HG03565 (cell line): ENCODE data around the gene BBS9.

Experiments
- ATAC-seq: cut with Tn5 transposase; IDR thresholded peaks from one replicate; pipeline ENCODE4 v1.9.1; 2021; ENCODE audit warnings: mild to moderate bottlenecking, moderate library complexity; ENCODE audit not compliant: unreplicated experiment

Gene BBS9

DNA sequence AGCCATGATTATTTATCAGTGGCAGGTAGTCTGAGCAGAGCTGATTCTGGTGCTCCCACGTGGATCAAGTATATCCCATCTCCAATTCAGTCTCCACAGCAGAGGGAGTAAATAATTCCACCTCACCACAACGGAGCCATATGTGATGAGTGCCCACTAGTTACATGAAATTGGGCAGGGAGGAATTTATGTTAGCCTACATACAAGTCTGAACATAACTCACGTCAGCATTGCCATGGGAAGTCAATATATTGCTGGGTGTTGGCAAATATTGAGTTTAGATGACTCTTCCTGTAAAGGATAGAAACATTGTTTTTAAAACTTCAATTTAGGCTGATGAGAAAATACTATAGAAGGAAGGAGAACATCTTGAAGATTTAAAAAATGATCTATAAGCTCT is 507.0 kb downstream of the BBS9 start:
- ATAC-seq, result no peak

DNA sequence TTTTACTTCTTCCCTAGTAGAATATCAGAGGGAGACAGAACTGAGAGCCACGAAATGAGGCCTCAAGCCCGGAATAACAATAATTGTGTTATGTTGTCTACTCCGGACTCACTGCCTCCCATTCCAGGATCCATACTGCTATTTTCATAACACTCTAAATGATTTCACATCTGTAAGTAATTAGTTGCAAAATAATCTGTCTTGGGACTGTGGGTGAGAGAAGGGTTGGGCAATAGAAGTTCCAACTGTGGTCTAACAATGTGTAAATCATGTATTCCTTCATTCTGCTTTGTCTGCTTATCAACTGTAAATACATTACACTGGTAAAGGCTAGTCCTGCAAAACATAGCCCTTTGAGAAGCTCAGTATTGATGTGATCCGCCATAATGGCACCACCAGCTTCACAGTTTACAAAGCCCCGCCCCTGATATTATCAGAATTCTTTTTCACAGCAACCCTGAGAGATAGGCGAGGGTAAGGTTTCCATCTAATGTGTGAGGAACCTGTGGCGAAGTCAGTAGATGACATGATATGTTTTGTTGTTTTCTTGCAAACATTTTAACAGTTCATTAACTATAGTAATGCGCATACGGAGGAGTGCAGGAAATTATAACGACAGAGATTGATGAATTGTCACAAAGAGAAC is 510.3 kb downstream of the BBS9 start:
- no peak for ATAC-seq

DNA sequence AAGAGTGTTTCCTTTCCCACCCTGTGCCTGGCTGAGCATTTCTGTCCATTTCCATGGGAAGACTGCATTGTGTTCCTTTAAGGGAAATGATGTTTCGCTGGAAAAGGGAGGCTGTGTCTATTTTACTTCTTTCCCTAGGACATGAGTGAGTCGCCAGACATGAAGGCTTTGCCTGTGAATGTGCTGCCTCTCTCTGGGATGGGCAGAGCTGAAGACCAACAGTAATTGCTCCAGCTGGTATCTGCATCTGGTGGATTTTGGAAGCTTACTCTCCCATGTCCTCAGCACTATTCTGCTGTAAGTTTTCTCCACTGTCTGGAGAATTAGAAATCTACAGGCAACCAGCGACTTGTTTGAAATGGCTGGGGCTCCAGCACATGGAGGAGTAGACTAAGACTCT is 511.4 kb downstream of the BBS9 start:
- ATAC-seq, result no peak

DNA sequence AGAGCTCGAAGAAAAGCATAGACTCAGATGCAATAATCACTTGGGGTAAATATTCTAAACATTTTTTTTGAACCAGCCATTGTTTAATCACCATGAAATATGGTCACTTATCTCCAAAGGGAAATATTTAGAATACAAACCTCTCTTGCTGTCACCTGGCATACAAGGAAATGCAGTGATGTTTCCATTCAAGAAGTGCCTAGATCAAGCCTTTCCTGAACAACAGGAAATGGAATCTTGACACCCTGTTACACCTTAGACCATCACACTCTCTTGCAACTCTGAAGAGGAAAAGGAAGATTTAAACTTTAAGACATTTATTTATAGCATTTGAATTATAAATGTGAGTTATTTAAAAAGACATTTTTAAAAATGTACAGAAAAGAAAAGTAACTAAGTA is 512.9 kb downstream of the BBS9 start:
- no peak for ATAC-seq

DNA sequence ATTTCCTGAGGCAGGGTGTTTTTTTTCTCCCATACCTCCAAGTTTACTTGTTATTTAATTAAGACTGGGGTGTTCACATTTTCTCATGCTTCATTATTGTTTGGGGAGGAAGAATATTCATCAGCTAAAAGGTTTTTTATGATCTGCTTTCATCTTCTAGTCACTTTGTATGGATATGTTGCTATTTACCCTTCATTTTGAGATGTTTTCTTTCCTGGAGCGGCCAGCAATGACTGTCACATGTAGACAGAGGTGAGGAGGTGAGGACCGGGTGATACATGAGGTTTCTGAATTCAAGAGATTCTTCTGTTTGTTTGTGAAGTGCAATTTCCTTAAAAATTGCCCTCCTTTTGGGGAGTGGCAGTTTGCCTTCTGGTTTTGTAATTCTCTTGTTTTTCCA is 514.2 kb downstream of the BBS9 start:
- no peak for ATAC-seq

DNA sequence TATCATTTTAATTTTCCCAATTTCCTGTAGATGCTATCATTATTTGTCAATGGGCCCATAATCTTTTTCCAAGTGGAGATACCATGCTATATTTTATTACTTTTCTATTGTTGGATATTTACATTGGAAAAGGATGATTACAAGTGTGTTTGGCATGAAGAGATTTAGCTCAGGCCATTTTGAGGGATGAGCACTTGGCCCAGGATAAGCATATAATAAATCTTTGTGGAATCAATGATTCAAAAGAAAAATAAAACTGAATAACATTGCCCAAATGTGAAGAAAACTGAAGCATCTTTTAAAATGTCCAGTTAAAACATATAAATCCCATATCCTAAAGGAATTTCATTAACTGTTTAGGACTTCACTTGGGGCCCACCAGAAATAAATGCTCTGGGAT is 515.1 kb downstream of the BBS9 start:
- no peak for ATAC-seq

DNA sequence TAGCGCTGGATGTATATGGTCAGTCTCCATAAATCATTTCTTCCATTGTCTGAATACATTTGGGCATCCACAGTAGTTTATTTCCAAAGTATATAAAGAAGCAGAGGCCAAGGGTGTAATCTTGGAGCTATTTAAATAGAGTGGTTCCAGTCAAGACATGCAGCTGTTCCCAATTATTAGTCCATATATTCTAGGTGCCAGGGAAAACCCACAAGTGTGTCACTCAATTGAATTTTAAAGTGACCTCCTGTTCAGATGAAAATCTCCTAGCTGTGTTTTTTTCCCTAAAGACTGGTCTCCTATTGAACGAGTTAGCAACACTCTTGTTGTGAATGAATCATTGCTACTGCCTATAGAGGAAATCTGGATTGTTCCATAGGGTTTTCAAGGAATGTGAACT is 515.7 kb downstream of the BBS9 start:
- ATAC-seq, result no peak

DNA sequence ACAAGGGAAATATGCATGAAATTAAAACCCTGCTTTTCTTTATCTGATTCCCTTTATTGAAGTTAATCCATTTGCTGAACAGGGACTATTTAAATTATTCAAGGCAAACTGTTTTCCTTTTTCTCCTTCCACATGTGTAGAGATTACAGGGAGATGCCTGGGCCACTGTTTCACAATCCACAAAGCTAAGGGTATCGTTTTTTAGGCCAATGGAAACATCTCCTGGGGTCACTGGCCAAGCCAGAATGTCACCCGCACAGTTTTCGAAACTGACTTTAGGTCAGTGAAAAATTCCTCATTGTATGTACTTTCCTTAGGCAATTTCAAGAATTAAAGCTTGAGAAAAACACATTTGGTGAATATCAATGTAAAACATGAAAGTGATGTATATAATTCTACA is 516.8 kb downstream of the BBS9 start:
- ATAC-seq, result no peak

DNA sequence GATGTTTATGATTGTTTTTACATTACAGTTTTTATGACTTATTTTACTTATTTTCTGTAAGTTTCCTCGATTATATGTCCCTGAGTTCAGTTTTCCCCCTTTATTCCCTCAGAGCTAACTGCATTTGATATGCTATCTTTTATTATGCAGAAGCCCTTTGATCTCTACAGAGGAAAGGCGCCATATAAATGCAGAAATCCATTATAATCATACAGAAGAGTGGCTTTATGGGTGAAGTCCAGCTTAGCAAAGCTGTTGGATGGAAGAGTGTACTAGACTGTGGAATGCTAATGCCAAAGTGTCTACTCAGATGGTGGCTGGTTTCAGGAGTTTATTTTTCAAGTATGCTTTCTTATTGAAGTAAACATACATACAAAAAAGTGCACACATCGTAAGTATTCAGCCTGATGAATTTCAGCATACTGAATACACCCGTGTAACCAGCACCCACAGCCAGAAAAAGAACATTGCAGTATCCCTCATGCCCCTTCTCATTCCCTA is 517.6 kb downstream of the BBS9 start:
- ATAC-seq, result no peak

DNA sequence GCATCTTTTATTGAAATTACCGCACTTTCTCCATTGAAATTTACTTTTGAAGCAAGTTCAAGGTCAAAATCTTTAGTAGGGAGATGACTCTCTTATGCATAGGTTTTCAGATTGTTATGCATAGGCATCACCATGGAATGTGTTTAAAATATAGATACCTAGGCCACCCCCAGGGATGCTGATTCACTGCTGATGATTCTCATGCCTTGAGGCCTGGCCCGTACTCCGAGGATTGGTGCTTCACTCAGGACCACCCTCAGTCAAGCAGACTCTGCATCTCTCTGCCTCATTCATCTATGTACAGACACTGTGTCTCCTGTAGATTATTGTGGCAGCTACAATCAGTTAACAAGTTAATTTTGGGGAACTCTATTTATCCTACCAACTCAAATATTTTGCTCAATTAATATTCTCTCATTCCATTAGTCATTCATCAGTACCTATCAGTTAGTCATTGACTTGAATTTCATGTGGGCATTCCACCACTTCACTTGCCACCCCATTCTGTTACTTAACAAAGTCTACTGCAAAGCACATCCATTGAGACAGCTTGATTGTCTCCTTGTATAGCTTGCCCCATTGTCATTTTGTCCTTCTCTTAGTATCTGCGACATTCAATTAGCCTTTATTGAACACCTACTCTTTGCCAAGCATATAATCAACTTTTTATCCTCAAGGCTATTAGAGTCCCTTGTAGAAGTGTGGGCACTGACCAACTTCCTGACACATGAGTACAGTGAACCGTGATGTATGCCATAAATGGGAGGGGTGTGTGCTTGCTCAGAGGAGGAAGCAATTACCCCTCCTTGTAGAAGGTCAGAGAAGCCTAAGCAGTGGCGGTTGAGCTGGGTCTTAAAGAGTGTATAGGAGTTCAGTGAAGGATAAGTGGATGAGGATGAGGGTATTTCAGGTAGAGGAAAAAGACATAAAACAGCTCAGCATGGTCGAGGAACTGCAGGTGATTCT is 520.4 kb downstream of the BBS9 start:
- ATAC-seq, result no peak

DNA sequence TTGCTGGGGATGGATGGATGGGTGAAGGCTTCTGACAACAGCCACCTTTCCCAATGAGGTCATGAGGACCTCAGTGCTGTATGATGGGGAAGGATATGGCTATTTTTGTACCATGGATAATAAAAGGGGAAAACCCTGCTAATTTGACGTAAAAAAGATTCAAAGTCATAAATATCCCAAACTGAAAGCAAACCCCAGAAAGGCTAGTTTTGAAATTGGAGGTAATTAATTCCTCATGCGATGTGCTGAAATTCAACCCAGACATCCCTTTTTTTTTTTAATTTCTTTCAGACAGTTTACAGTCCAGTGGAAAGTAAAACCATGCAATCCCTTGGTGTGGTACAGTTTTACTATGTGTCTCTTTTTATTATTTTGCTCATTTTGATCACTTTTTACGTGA is 521.5 kb downstream of the BBS9 start:
- no peak for ATAC-seq

DNA sequence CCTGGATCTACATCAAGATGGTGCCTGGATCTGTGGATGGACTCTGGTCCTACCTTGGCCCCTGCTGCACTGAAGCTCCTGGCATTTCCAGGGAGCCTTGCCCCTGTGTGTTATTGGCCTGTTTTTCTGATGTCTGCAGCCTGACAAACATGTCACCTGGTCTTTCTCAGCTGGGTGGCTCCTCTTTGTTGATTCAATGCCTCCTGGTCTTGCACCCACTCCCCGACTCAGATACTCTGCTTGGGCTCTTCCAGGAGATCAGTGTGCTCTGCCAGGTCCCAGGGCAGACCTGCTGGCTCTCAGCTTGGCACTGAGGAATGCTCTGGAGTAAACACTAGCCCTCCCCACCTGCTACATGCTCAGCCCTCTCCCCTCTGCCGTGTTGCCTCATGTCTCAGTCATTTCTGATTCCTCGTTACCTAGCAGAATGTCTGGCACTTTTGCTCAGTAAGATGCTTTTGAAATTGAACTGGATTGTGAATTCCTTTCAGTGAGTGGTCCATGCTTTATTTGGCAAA is 522.7 kb downstream of the BBS9 start:
- no peak for ATAC-seq

DNA sequence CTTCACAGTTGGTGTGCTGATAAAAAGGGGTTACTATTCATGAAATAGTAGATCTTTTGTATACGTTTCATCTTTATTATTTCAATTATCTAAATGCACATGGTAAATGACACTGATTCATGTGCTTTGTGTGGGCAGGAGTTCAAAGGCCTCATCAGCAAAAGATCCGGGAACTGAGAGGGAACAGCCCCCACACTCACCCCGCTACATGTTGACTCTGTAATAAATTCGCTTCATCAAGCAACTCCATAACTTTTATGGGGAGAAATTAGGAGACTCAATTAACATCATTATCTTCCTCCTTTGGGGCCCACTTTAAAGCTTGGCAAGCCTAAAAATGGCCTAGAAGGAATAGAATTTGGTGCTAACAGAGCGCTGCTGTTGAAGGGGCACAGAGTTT is 525.3 kb downstream of the BBS9 start:
- no peak for ATAC-seq
